Endothelial cell (in vitro differentiated cells): ENCODE data around the gene FAM234B. TPM values are rescaled to one million over a fixed set of nuclear protein-coding genes. Genes with fewer than 3 reads are reported as not detected.

Experiments used
- DNase-seq: peaks from one replicate; pipeline ENCODE4 v3.0.0; 2021; ENCODE audit warnings: low spot score
- H3K27ac Mint-ChIP-seq: one replicate; pipeline ENCODE4 v1.8.0; 2021; ENCODE audit warnings: mixed read lengths, inconsistent platforms; ENCODE audit not compliant: unreplicated experiment
- H3K27me3 Mint-ChIP-seq: one replicate; pipeline ENCODE4 v1.8.0; 2021; ENCODE audit warnings: mild to moderate bottlenecking, moderate library complexity, mixed read lengths, inconsistent platforms; ENCODE audit not compliant: unreplicated experiment
- H3K36me3 Mint-ChIP-seq: one replicate; pipeline ENCODE4 v1.8.0; 2021; ENCODE audit warnings: mild to moderate bottlenecking, low read depth, mixed read lengths, inconsistent platforms; ENCODE audit not compliant: unreplicated experiment
- H3K4me1 Mint-ChIP-seq: one replicate; pipeline ENCODE4 v1.8.0; 2021; ENCODE audit warnings: mild to moderate bottlenecking, mixed read lengths, inconsistent platforms; ENCODE audit not compliant: unreplicated experiment
- H3K4me3 Mint-ChIP-seq: one replicate; pipeline ENCODE4 v1.8.0; 2021; ENCODE audit warnings: mild to moderate bottlenecking, mixed read lengths, inconsistent platforms; ENCODE audit not compliant: unreplicated experiment
- H3K9me3 Mint-ChIP-seq: one replicate; pipeline ENCODE4 v1.8.0; 2021; ENCODE audit warnings: mixed read lengths, inconsistent platforms; ENCODE audit not compliant: unreplicated experiment
- CTCF ChIP-seq: fragments of 200-600 bp; sonication (generic); IDR thresholded peaks from one replicate; pipeline ENCODE4 v1.5.0; 2021; ENCODE audit warnings: antibody characterized with exemption; ENCODE audit not compliant: unreplicated experiment
- total RNA-seq: library from RNA; stranded (reverse); fragmentation: NEBNext Ultra II Directional; extraction: Animal tissue kit (Norgen Biotek cat#: 25700); gene quantifications from one replicate; pipeline ENCODE4 v1.2.1, GENCODE V29; 2021; ENCODE audit not compliant: unreplicated experiment

The FAM234B gene
- total RNA-seq, 1 donor from 2014 or later, result 36.3 TPM

- no peak for DNase-seq
- H3K4me3 Mint-ChIP-seq, result no peak overlapping the region
- no peaks in the 10 kb centered on the region for H3K27me3 Mint-ChIP-seq
- no peaks in the 10 kb centered on the region for H3K36me3 Mint-ChIP-seq
- H3K27ac Mint-ChIP-seq, result peak overlapping the region; percentile 18
- peaks cover 14% of the 10 kb centered on the region for H3K4me1 Mint-ChIP-seq
- no peaks in the 10 kb centered on the region for H3K9me3 Mint-ChIP-seq
- TF ChIP-seq CTCF, result no peak
These were observed 80.7 kb downstream of the FAM234B start for GRCh38 chr12:13124656-13125505.

DNA sequence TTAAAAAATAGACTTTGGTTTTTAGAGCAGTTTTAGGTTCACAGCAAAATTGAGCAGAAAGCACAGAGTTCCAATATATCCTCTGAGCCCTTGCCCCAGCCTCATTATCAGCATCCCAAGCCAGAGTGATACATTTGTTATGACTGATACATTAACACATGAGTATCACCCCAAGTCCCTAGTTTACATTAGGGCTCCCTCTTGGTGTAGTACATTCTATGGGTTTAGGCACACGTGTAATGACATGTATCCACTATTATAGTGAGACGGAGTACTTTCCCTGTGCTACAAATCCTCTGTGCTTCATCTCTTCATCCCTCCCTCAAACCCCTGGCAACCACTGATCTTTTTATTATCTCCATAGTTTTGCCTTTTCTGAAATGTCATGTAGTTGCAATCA lies 81.8 kb downstream of the FAM234B start:
- Mint-ChIP-seq H3K27ac (no peak overlapping the region), H3K36me3 (no peaks in the 10 kb centered on the region), H3K4me3 (no peak overlapping the region), H3K9me3 (no peaks in the 10 kb centered on the region), H3K27me3 (no peaks in the 10 kb centered on the region), H3K4me1 (peaks cover 12% of the 10 kb centered on the region)
- no peak for TF ChIP-seq CTCF
- no peak for DNase-seq

GRCh38 chr12:13126494-13126893 lies 82.3 kb downstream of the FAM234B start:
- no peak overlapping the region for H3K4me3 Mint-ChIP-seq
- no peak for TF ChIP-seq CTCF

GRCh38 chr12:13127444-13127843 lies 83.3 kb downstream of the FAM234B start:
- Mint-ChIP-seq H3K4me1 (peaks cover 15% of the 10 kb centered on the region), H3K27me3 (no peaks in the 10 kb centered on the region), H3K27ac (no peak overlapping the region), H3K9me3 (no peaks in the 10 kb centered on the region), H3K36me3 (no peaks in the 10 kb centered on the region), H3K4me3 (no peak overlapping the region)
- no peak for TF ChIP-seq CTCF
- no peak for DNase-seq

More at GRCh38 chr12:13126494-13126893, 82.3 kb downstream of the FAM234B start:
- H3K4me1 Mint-ChIP-seq, result peaks cover 15% of the 10 kb centered on the region
- H3K27ac Mint-ChIP-seq, result no peak overlapping the region
- DNase-seq, result no peak
- no peaks in the 10 kb centered on the region for H3K36me3 Mint-ChIP-seq
- H3K9me3 Mint-ChIP-seq, result no peaks in the 10 kb centered on the region
- no peaks in the 10 kb centered on the region for H3K27me3 Mint-ChIP-seq

GRCh38 chr12:13128291-13128965 lies 84.2 kb downstream of the FAM234B start:
- no peak for DNase-seq
- Mint-ChIP-seq H3K27ac (no peak overlapping the region), H3K9me3 (no peaks in the 10 kb centered on the region), H3K27me3 (no peaks in the 10 kb centered on the region), H3K36me3 (no peaks in the 10 kb centered on the region), H3K4me1 (peaks cover 15% of the 10 kb centered on the region), H3K4me3 (no peak overlapping the region)
- no peak for TF ChIP-seq CTCF
